GM12875 (cell line): ENCODE results near the gene ZNF275.

Experiments
- H3K4me3 ChIP-seq: one replicate; pipeline ENCODE4 v1.5.1; 2011; ENCODE audit warnings: low read depth, low read length, control low read depth
- TF ChIP-seq, protein P1 (sequence below): IDR thresholded peaks from 2 replicates; pipeline ENCODE4 v1.5.1; 2011; ENCODE audit warnings: low read depth, mild to moderate bottlenecking, control low read depth, inconsistent platforms, low read length, moderate library complexity, borderline replicate concordance; ENCODE audit not compliant: insufficient read depth

The ZNF275 gene

DNA sequence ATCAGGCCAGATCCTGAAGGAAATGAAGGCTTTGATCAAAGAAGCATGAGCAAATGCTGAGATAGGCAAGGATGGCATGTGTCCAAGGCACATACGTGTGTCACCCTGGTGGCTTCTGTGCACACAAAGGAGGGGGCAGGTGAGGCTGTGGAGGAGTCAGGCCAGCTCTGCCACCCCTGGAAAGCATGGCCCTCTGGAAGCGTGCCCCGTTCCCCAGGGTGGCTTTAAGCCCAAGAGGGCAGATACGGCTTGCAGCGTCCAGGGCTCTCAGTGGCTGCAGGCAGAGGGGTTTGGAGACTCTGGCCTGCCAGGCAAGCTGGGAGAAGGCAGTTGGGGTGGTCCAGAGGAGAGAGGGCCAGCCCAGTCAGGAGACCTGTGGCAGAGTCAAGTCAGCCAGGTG, 41.6 kb downstream of the ZNF275 start:
- no peak overlapping the region for H3K4me3 ChIP-seq
- TF ChIP-seq, protein P1, sequence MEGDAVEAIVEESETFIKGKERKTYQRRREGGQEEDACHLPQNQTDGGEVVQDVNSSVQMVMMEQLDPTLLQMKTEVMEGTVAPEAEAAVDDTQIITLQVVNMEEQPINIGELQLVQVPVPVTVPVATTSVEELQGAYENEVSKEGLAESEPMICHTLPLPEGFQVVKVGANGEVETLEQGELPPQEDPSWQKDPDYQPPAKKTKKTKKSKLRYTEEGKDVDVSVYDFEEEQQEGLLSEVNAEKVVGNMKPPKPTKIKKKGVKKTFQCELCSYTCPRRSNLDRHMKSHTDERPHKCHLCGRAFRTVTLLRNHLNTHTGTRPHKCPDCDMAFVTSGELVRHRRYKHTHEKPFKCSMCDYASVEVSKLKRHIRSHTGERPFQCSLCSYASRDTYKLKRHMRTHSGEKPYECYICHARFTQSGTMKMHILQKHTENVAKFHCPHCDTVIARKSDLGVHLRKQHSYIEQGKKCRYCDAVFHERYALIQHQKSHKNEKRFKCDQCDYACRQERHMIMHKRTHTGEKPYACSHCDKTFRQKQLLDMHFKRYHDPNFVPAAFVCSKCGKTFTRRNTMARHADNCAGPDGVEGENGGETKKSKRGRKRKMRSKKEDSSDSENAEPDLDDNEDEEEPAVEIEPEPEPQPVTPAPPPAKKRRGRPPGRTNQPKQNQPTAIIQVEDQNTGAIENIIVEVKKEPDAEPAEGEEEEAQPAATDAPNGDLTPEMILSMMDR, result no peak

DNA sequence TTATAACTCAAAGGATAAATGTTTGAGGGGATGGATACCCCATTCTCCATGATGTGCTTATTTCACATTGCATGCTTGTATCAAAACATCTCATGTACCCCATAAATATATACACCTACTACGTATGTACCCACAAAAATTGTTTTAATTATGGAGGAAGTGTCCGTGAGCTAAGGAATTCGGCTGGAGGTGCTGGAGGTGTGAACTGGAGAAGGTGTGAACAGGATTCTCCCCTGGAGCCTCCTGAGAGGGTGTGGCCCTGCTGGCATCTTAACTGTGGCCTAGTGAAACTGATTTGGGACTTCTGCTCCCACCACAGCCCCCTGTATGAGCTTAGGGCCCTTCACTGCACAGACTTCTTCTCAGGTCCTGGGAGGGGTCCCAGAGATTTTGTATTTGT, 43.8 kb downstream of the ZNF275 start:
- TF ChIP-seq, protein P1, result no peak
- H3K4me3 ChIP-seq, result no peak overlapping the region

DNA sequence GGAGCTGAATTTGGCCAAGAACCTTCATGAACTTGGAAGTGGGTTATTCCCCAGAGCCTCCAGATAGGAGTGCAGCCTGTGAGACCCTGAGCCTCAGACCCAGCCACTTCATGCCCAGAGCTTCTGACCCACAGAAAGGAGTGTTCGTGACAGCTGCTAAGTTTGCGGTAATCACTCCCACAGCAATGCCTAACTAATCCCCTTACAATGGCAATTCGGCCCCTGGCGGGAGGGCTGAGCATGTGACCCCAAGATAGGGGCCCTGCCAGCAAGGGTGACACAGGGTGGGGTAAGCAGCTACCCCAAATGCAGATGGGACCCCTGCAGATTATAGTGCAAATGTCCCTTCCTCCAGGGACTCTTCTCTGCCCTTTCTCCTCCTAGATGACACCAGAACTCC, 44.7 kb downstream of the ZNF275 start:
- H3K4me3 ChIP-seq, result no peak overlapping the region
- TF ChIP-seq, protein P1, result no peak

DNA sequence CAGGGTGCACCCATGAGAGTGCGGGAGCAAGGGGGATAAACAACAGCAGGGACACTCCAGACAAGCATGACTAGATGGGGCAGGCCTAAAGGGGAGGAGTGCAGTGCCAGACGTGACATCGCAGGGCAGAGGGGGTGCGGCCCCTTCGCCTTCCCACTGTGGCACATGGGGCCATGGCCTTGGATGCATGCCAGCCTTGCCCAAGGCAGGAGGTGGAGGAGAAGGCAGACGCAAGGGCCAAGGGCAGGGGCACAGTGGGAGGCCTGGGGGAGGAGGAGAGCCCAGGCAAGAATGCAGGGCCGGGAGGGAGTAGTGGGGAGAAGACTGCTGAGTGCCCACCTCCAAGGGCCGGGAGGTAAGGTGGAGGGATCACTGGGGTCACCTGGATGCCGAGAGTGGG, 45.6 kb downstream of the ZNF275 start:
- TF ChIP-seq, protein P1, result no peak

DNA sequence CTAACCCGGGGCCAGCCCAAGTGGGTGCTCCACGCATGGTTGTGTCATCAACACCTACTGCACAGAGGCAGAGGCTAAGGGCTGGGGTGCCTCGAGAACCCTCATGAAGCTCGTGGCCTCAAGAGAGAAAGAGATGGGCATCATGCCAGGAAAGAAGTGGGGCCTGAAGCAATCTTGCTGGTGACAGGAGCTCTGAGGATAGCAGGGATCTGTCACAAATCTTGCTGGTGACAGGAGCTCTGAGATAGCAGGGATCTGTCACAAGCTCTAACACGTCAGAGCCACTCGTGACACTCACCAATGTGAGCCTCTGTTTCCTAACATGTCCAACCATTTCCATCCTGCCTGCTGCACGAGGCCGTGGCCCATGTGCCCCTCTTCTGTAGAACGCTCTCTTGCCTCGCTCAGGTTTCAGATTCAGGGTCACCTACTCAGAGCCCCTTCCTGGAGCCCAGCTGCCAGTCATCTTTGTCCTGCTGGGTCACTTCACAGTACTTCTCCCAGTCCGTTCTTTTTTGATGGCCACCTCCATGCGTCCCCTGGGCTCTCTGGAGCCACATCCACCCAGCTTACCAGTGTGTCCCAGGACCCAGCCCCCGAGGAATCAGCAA, 46.1 kb downstream of the ZNF275 start:
- H3K4me3 ChIP-seq, result no peak overlapping the region
- TF ChIP-seq, protein P1, result no peak

More for the DNA sequence above, 45.6 kb downstream of the ZNF275 start:
- H3K4me3 ChIP-seq, result no peak overlapping the region

DNA sequence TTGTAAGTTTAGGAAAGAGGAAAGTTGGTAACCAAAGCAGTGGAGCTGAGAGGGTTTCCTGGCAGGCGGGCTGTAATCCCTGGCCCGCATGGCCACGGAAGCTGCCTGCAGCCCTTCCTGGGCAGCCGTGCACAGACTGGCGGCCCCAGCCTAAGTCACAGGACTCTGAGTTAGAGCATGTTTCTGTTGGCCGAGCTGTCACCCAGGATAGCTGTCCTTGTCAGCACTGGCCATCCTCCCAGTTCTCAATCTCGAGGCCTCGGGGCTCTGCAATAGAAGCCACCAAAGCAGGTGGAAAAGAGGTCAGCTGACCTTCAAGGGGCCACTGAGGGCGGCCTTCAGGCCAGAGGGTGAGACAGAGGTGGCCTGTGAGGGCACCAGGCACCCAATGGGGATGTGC, 46.7 kb downstream of the ZNF275 start:
- TF ChIP-seq, protein P1, result no peak
- no peak overlapping the region for H3K4me3 ChIP-seq

DNA sequence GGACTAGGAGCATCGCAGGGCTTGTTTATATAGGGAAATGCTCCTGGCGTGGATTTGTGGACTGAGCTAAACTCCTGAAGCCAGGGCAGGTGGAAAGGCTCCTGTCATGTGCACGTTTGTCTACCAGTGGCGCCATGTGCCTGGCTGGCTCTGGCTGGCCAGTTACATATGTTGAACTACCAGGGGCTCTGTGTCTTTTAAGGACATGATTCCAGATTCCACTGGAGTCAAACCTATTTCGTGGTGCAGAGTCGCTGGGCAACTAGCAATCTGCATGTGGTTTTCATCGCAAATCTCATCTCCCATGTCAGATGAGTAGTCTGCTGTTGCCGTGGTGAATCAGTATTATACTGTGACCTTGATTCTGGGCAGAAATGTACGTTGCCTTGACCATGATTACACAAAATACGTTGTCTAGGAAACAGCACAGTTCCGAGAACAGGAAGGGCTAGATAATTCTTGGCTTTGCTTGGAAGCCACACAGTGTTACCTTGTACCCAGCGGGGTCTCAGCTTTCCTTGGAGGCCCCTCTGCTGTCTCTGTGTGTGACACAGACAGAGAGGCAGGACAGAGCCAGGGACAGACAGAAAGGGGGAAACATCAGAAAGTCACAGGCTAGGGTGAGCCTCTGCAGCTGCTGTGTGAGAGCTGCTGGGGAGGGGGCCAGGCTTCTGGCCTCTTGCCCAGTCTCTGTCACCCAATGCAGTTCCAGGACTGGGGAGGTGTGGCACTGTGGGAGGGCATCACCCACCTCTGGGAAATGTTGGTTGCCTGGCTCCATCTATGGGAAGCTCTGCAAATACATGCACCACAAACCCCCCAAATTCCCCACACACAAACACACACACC, 48.0 kb downstream of the ZNF275 start:
- no peak overlapping the region for H3K4me3 ChIP-seq
- TF ChIP-seq, protein P1, result no peak
